GM12892 (cell line): ENCODE measurements around the gene ZIC4.

Source experiments
- DNase-seq: peaks from one replicate; pipeline ENCODE4 v3.0.0; 2011; ENCODE audit not compliant: insufficient read length
- FAIRE-seq: peaks from 2 replicates; lab custom pipeline; 2011; peaks lifted over from hg19 to GRCh38; lab: Jason Lieb, UNC
- POLR2A ChIP-seq: IDR thresholded peaks from 2 replicates; pipeline ENCODE4 v1.6.1; 2011; ENCODE audit warnings: low read depth, low read length, control low read depth
- POLR2AphosphoS5 ChIP-seq: IDR thresholded peaks from 2 replicates; pipeline ENCODE4 v1.6.1; 2011; ENCODE audit warnings: low read depth, low read length, control low read depth
- TAF1 ChIP-seq: IDR thresholded peaks from 2 replicates; pipeline ENCODE4 v1.6.1; 2011; ENCODE audit warnings: low read depth, mild to moderate bottlenecking, control low read depth, low read length, borderline replicate concordance

ZIC4 gene

GRCh38 chr3:147408188-147409100, 2.1 kb upstream of the ZIC4 start:
- TF ChIP-seq POLR2A: no peak
- TF ChIP-seq POLR2AphosphoS5: no peak
- TF ChIP-seq TAF1: no peak
- FAIRE-seq: no peak
- no peak for DNase-seq

GRCh38 chr3:147407498-147408187, 1.3 kb upstream of the ZIC4 start:
- TF ChIP-seq POLR2A (no peak), TAF1 (no peak), POLR2AphosphoS5 (no peak)
- FAIRE-seq (no peak), DNase-seq (no peak)

- TF ChIP-seq POLR2A (no peak), TAF1 (no peak), POLR2AphosphoS5 (no peak)
- no peak for FAIRE-seq
- DNase-seq: no peak
Observed at GRCh38 chr3:147407114-147407497, 763 bp upstream of the ZIC4 start.

- DNase-seq (no peak), FAIRE-seq (no peak)
Observed at GRCh38 chr3:147405231-147406027, 914 bp downstream of the ZIC4 start.

DNA sequence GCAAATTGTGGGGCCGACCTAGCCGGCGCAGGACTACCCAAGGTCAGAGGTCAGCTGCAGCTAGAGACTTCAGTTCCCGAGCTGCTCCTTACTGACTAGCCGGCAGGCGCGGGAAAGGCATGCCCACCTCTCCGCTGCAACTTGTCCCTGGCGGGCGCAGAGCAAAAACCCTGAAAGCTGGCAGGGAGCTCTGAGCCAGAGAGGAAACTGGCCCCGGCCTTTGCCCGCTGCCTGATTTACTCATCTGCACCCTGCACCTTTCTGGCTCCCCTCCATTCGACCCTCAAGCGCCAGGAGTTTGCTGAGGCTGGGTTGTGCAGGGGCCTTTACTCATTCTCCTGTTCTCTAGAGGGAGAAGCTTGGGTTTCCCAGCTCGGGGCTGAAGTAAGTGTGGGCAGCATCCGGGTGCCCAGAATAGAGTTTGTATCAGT, 1.5 kb downstream of the ZIC4 start:
- TF ChIP-seq POLR2A: no peak
- no peak for TF ChIP-seq POLR2AphosphoS5
- TF ChIP-seq TAF1: no peak
- FAIRE-seq (no peak), DNase-seq (no peak)

More at GRCh38 chr3:147405231-147406027, 914 bp downstream of the ZIC4 start:
- TF ChIP-seq TAF1: no peak
- TF ChIP-seq POLR2A: no peak
- no peak for TF ChIP-seq POLR2AphosphoS5

- DNase-seq (no peak), FAIRE-seq (no peak)
- TF ChIP-seq POLR2A (no peak), TAF1 (no peak), POLR2AphosphoS5 (no peak)
Observed at GRCh38 chr3:147404000-147404799, 2.1 kb downstream of the ZIC4 start.

DNA sequence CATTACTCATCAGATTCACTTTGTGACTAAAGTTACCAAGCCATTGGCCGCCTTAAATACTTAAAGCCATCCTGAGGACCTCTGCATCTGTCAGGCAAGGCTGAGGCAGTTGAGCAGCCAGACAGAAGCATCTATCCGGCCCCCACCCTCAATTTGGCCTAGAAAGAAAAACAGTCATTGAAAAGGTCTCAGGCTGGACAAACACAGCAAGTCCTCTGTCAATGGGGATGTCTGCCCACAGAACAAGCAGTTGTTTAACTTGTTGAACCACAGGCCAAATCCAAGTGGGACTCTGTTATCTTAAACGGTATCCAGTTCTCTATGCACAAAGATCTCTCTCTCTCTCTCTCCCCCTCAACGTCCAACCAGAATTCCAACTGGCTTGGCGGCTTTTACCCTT, 2.8 kb downstream of the ZIC4 start:
- TF ChIP-seq TAF1 (no peak), POLR2AphosphoS5 (no peak), POLR2A (no peak)
- no peak for FAIRE-seq
- no peak for DNase-seq

DNA sequence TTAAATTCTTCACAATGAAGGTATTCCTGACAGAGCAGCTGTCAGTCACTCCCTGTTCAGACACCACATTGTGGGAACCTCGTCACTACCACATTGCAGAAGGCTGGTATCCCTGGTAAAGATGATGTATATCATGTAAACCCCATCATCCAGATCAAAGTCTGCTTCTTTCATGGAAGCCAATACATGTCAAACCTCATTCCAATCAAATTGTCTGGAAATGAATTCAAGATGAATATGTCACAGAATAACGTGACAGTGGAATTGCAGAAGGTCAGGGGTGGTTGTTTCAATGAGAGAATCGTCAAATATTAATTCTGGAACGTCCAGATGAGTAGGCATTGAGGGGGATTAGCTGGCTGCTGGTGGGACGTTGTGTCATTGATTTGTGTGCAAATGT, 4.2 kb downstream of the ZIC4 start:
- TF ChIP-seq POLR2A (no peak), TAF1 (no peak), POLR2AphosphoS5 (no peak)
- FAIRE-seq (no peak), DNase-seq (no peak)

- FAIRE-seq (no peak), DNase-seq (no peak)
- TF ChIP-seq POLR2A (no peak), TAF1 (no peak), POLR2AphosphoS5 (no peak)
Observed at GRCh38 chr3:147401421-147401820, 4.9 kb downstream of the ZIC4 start.

DNA sequence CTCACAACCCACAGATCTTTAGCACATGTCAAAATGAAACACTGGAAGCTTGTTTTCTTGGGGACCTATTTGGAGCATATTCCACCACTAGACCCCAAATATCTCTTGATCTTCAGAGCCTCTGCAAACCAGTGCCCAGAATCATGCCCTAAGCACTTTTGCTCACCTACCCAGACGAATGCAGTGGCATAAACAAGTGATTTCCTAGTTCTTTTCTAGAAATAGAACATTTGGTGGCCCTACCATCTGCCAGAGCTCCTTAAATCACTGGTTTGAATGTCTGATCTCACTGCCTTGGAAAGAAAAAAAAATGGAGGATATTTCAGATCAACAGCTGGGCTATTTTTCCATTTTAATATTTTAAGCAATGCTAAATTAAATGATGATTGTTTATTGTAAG, 5.3 kb downstream of the ZIC4 start:
- no peak for DNase-seq
- TF ChIP-seq POLR2AphosphoS5 (no peak), TAF1 (no peak), POLR2A (no peak)
- no peak for FAIRE-seq

DNA sequence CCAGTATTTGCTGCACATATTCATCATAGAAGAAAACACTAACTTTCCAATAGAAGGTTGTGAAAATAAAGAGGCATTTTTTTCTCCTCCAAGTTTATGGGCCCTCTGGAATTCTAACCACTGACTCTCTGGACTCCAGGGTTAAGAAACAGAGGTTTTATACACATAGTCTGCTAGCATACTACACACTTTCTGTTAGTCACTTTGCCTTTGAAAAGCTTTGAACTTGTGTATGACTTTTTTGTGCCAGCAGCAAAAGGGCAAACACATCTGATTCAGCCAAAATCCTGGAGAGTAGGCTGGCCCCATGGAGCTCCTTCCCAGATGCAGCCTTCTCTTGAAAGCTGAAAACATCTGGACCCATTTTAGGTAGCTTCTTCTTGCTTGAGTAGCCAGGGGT, 6.2 kb downstream of the ZIC4 start:
- DNase-seq (no peak), FAIRE-seq (no peak)
- TF ChIP-seq TAF1: no peak
- TF ChIP-seq POLR2A: no peak
- no peak for TF ChIP-seq POLR2AphosphoS5
